Osteoblast (primary cell): ENCODE results near the gene CDH18. TPM values are rescaled to one million over a fixed set of nuclear protein-coding genes. Genes with fewer than 3 reads are reported as not detected.

Experiments
- DNase-seq: peaks from one replicate; pipeline ENCODE4 v3.0.0; 2011; ENCODE audit warnings: low spot score, mixed read lengths; ENCODE audit not compliant: insufficient read length; ENCODE audit errors: missing footprints
- H2AFZ ChIP-seq: 2 replicates; pipeline ENCODE4 v1.6.0; 2011; ENCODE audit warnings: mild to moderate bottlenecking, low read length
- H3K27ac ChIP-seq: 2 replicates; pipeline ENCODE4 v1.5.1; 2011; ENCODE audit warnings: mild to moderate bottlenecking, low read depth, low read length, moderate library complexity
- H3K27me3 ChIP-seq: 2 replicates; pipeline ENCODE4 v1.6.0; 2012; ENCODE audit warnings: mild to moderate bottlenecking, control low read depth, inconsistent platforms, low read length, moderate library complexity; ENCODE audit not compliant: insufficient read depth
- H3K36me3 ChIP-seq: 2 replicates; pipeline ENCODE4 v1.5.1; 2011; ENCODE audit warnings: mild to moderate bottlenecking, low read length, control low read depth, moderate library complexity; ENCODE audit not compliant: insufficient read depth
- H3K4me1 ChIP-seq: 2 replicates; pipeline ENCODE4 v1.5.1; 2011; ENCODE audit warnings: mild to moderate bottlenecking, low read length, control low read depth, moderate library complexity; ENCODE audit not compliant: insufficient read depth
- H3K4me2 ChIP-seq: 2 replicates; pipeline ENCODE4 v1.6.0; 2011; ENCODE audit warnings: mild to moderate bottlenecking, low read length; ENCODE audit not compliant: insufficient read depth
- H3K4me3 ChIP-seq: fragments of 200-600 bp; sonication (generic); 3 replicates; pipeline ENCODE4 v1.5.1; 2012; ENCODE audit warnings: mild to moderate bottlenecking, low read length, inconsistent platforms; ENCODE audit not compliant: insufficient read depth
- H3K79me2 ChIP-seq: 2 replicates; pipeline ENCODE4 v1.6.0; 2012; ENCODE audit warnings: mild to moderate bottlenecking, low read length, control low read depth, inconsistent platforms; ENCODE audit not compliant: insufficient read depth
- H3K9me3 ChIP-seq: 2 replicates; pipeline ENCODE4 v1.5.1; 2011; ENCODE audit warnings: low read depth, low read length, control low read depth
- H4K20me1 ChIP-seq: 2 replicates; pipeline ENCODE4 v1.6.0; 2012; ENCODE audit warnings: mild to moderate bottlenecking, low read length, control low read depth; ENCODE audit not compliant: insufficient read depth
- total RNA-seq: library from RNA; depleted of rRNA; stranded (reverse); fragments of >200 nt; gene quantifications from 2 replicates; pipeline ENCODE4 v1.2.3, GENCODE V29; 2012
- TF ChIP-seq, protein P1 (sequence below): IDR thresholded peaks from 2 replicates; pipeline ENCODE4 v1.5.1; 2011; ENCODE audit warnings: mild to moderate bottlenecking, low read depth, low read length, moderate library complexity; ENCODE audit errors: extremely low read depth

The CDH18 gene
- total RNA-seq, 1 donor: 0.36 TPM

- no peaks in the 10 kb centered on the region for H3K36me3 ChIP-seq
- H3K27me3 ChIP-seq: no peaks in the 10 kb centered on the region
- H3K4me2 ChIP-seq: no peak overlapping the region
- no peak overlapping the region for H3K27ac ChIP-seq
- H3K9me3 ChIP-seq: no peaks in the 10 kb centered on the region
- no peaks in the 10 kb centered on the region for H3K4me1 ChIP-seq
- TF ChIP-seq, protein P1, sequence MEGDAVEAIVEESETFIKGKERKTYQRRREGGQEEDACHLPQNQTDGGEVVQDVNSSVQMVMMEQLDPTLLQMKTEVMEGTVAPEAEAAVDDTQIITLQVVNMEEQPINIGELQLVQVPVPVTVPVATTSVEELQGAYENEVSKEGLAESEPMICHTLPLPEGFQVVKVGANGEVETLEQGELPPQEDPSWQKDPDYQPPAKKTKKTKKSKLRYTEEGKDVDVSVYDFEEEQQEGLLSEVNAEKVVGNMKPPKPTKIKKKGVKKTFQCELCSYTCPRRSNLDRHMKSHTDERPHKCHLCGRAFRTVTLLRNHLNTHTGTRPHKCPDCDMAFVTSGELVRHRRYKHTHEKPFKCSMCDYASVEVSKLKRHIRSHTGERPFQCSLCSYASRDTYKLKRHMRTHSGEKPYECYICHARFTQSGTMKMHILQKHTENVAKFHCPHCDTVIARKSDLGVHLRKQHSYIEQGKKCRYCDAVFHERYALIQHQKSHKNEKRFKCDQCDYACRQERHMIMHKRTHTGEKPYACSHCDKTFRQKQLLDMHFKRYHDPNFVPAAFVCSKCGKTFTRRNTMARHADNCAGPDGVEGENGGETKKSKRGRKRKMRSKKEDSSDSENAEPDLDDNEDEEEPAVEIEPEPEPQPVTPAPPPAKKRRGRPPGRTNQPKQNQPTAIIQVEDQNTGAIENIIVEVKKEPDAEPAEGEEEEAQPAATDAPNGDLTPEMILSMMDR: no peak
- no peaks in the 10 kb centered on the region for H4K20me1 ChIP-seq
- no peak for DNase-seq
- no peaks in the 10 kb centered on the region for H3K79me2 ChIP-seq
- no peak overlapping the region for H2AFZ ChIP-seq
- H3K4me3 ChIP-seq: no peak overlapping the region
These were observed 1.2 kb downstream of the CDH18 start for GRCh38 chr5:19986806-19987205.

DNA sequence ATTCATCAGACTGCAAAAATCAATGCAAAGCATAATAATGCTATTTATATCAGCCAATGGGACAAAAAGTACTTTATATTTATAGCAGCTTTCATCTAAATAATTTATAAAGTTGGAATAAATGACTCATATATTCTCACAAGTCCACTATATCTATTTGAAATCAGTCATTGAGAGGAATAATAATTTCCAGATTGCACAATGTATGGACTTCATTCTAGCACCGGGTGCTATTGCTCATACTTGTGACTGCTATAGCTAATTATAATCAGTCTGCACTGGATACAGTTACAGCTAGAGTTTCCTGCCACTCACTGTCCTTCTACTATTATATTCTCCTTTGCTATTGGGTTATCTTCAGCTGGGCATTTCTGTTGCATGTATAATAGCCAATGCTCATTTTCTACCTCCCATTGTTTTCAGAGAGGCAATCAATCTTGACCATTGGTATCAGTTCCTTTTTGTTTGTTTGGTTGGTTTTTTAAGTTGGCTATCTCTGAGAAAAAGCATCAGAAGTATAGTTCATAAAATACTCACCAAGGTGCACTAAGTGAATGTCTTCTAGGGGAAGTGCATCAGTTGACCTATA, 1.9 kb downstream of the CDH18 start:
- TF ChIP-seq, protein P1: no peak
- DNase-seq: no peak
- H3K4me3 ChIP-seq: no peak overlapping the region
- H3K36me3 ChIP-seq: no peaks in the 10 kb centered on the region
- no peaks in the 10 kb centered on the region for H3K4me1 ChIP-seq
- H3K79me2 ChIP-seq: no peaks in the 10 kb centered on the region
- H3K27ac ChIP-seq: no peak overlapping the region
- no peaks in the 10 kb centered on the region for H3K9me3 ChIP-seq
- H3K4me2 ChIP-seq: no peak overlapping the region
- no peaks in the 10 kb centered on the region for H3K27me3 ChIP-seq
- H4K20me1 ChIP-seq: no peaks in the 10 kb centered on the region
- no peak overlapping the region for H2AFZ ChIP-seq

DNA sequence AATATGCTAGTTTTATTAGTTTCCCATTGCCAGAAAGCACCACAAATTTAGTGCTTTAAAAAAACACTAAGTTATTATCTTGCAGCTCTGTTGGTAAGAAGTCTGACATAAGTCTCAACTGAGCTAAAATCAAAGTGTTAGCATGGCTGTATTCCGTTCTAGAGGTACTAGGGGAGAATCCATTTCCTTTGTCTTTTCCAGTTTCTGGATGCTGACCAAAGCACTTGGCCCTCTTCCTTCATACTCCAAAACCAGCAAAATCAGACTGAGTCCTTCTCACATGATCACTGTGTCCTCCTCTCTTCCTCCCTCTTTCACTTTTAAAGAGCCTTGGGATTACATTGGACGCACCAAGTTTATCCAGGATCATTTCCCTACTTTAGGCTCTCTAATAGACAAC, 9.5 kb downstream of the CDH18 start:
- H3K27ac ChIP-seq: no peak overlapping the region
- TF ChIP-seq, protein P1: no peak
- DNase-seq: no peak
- no peaks in the 10 kb centered on the region for H3K9me3 ChIP-seq
- H3K27me3 ChIP-seq: no peaks in the 10 kb centered on the region
- no peaks in the 10 kb centered on the region for H3K79me2 ChIP-seq
- no peaks in the 10 kb centered on the region for H4K20me1 ChIP-seq
- no peaks in the 10 kb centered on the region for H3K4me1 ChIP-seq
- H3K4me3 ChIP-seq: no peak overlapping the region
- no peak overlapping the region for H3K4me2 ChIP-seq
- H3K36me3 ChIP-seq: no peaks in the 10 kb centered on the region
- H2AFZ ChIP-seq: no peak overlapping the region

DNA sequence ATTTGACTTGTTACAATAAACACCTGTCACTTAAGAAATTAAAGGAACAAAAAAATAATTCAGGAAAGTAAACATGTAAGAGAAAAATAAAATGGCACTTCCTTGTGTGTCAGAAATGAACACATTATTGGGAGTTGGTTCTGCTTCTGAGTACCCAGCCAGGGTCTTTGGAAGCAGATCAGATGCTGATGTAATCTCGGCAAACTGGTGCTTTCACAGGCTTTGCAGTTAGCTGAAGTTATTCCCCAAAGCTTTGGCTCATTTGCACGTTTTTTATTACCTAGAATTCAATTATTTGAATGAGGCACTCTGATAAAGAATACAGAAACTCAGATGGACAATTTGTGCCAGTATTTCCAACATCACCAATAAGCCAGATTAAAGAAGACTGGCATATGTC, 10.9 kb downstream of the CDH18 start:
- H3K36me3 ChIP-seq: no peaks in the 10 kb centered on the region
- H3K4me2 ChIP-seq: no peak overlapping the region
- H3K79me2 ChIP-seq: no peaks in the 10 kb centered on the region
- TF ChIP-seq, protein P1: no peak
- H2AFZ ChIP-seq: no peak overlapping the region
- no peak overlapping the region for H3K27ac ChIP-seq
- no peak overlapping the region for H3K4me3 ChIP-seq
- H3K27me3 ChIP-seq: no peaks in the 10 kb centered on the region
- no peak for DNase-seq
- no peaks in the 10 kb centered on the region for H4K20me1 ChIP-seq
- no peaks in the 10 kb centered on the region for H3K9me3 ChIP-seq
- no peaks in the 10 kb centered on the region for H3K4me1 ChIP-seq
